Measurements from ENCODE around the gene KIF3B.
"Not testable (repeated sequence)": the region's sequence is repeated elsewhere in the genome, so short reads cannot be mapped to it uniquely, and the experiment has no call there.

The KIF3B gene

GRCh38 chr20:32249030-32249738 is 28.3 kb upstream of the KIF3B start:
- DNase-seq, result peak; percentile 66

GRCh38 chr20:32251470-32251869 is 26.0 kb upstream of the KIF3B start:
- no peak for DNase-seq

GRCh38 chr20:32252189-32252588 is 25.3 kb upstream of the KIF3B start:
- peak; percentile 89 for DNase-seq

- DNase-seq, result not testable (repeated sequence)
Measured at GRCh38 chr20:32260973-32261372, 16.5 kb upstream of the KIF3B start.

GRCh38 chr20:32261644-32262043 is 15.8 kb upstream of the KIF3B start:
- DNase-seq, result no peak

GRCh38 chr20:32263398-32263954 is 14.0 kb upstream of the KIF3B start:
- no peak for DNase-seq

GRCh38 chr20:32271620-32272019 is 5.8 kb upstream of the KIF3B start:
- DNase-seq, result no peak

GRCh38 chr20:32274359-32274758 is 3.1 kb upstream of the KIF3B start:
- no peak for DNase-seq

GRCh38 chr20:32275163-32275562 is 2.3 kb upstream of the KIF3B start:
- DNase-seq, result not testable (repeated sequence)

GRCh38 chr20:32278199-32278643 is 770 bp downstream of the KIF3B start:
- DNase-seq, result peak; percentile 60

- DNase-seq, result no peak
Measured at GRCh38 chr20:32281711-32282110, 4.3 kb downstream of the KIF3B start.

GRCh38 chr20:32282461-32282860 is 5.0 kb downstream of the KIF3B start:
- DNase-seq, result no peak

- DNase-seq, result no peak
Measured at GRCh38 chr20:32285082-32285620, 7.7 kb downstream of the KIF3B start.

- DNase-seq, result peak; percentile 64
Measured at GRCh38 chr20:32285621-32286371, 8.3 kb downstream of the KIF3B start.

- DNase-seq, result no peak
Measured at GRCh38 chr20:32287231-32287638, 9.8 kb downstream of the KIF3B start.

- DNase-seq, result no peak
Measured at GRCh38 chr20:32288225-32288849, 10.9 kb downstream of the KIF3B start.

GRCh38 chr20:32289299-32289660 is 11.8 kb downstream of the KIF3B start:
- not testable (repeated sequence) for DNase-seq

- DNase-seq, result no peak
Measured at GRCh38 chr20:32289661-32290431, 12.4 kb downstream of the KIF3B start.

GRCh38 chr20:32291166-32291565 is 13.7 kb downstream of the KIF3B start:
- no peak for DNase-seq

- DNase-seq, result no peak
Measured at GRCh38 chr20:32292548-32292947, 15.1 kb downstream of the KIF3B start.

- no peak for DNase-seq
Measured at GRCh38 chr20:32294071-32294470, 16.6 kb downstream of the KIF3B start.

GRCh38 chr20:32296412-32296811 is 19.0 kb downstream of the KIF3B start:
- DNase-seq, result no peak

All from activated CD8-positive, alpha-beta memory T cell treated with anti-CD3 and anti-CD28 coated beads for 24 hours (primary cell).